Heart left ventricle (tissue), 13 donors: ENCODE measurements around the gene LGALS14.

Experiments
- CTCF ChIP-seq, 12 donors: fragments of 200-600 bp; sonication (generic) in 4 of 12; IDR thresholded peaks; one replicate each; pipeline versions ENCODE4 v1.5.0 to v1.8.0; 2018 to 2022; ENCODE audit warnings: antibody characterized with exemption in 12 of 12, mild to moderate bottlenecking in 5 of 12
- POLR2A ChIP-seq, 2 donors: fragments of 450-650 bp; IDR thresholded peaks; one replicate each; pipeline ENCODE4 v1.6.1; 2017; ENCODE audit warnings: antibody characterized with exemption in 2 of 2, mild to moderate bottlenecking in 2 of 2, moderate library complexity in 2 of 2
- donor health status: ischemic (EF 13 %, LVEDD 7.1; RV severe dilation, severe dysfunction).
- donor health status: DM: no; HTN: yes; CAD: no.
- donor health status: DM: no; HTN: no; CAD: no.
- donor health status: ischemic (EF 25% LVEDD 6.9; RV normal size, moderate dysfunction).
- donor health status: ischemic (EF 25% LVEDD 5.7; RV mildly dilated, moderate dysfunction).
- donor health status: ischemic (EF 35%, LVEDD 5.7; RV mildly dilated, moderate dysfunction).
- donor health status: nonischemic (EF 11% LVEDD 7.7; RV severe dilation, severe dysfunction).
- donor health status: DM: yes; HTN: yes; CAD: no.
- donor health status: PGD.
- donor health status: ischemic (EF 29% LVEDD 5.4; RV normal size, mild dysfunction).
- donor health status: nonischemic (EF 23%, LVEDD 6.1; RV moderate dilation, normal function).

GRCh38 chr19:39709026-39709872 lies 5.0 kb downstream of the LGALS14 start:
- no peak for TF ChIP-seq CTCF (IDR thresholded peaks at IDR 0.05)
- no peak for TF ChIP-seq POLR2A (IDR thresholded peaks at IDR 0.05)
